GM21786 (cell line): ENCODE results near the gene AP2A1.

Experiments
- ATAC-seq: cut with Tn5 transposase; IDR thresholded peaks from one replicate; pipeline ENCODE4 v1.9.1; 2021; ENCODE audit not compliant: unreplicated experiment

AP2A1 gene

GRCh38 chr19:49766007-49766929 lies 533 bp upstream of the AP2A1 start:
- peak; percentile 91 for ATAC-seq

GRCh38 chr19:49767381-49767780 lies 580 bp downstream of the AP2A1 start:
- no peak for ATAC-seq

GRCh38 chr19:49767967-49768581 lies 1.3 kb downstream of the AP2A1 start:
- ATAC-seq = no peak

GRCh38 chr19:49770529-49770928 lies 3.7 kb downstream of the AP2A1 start:
- no peak for ATAC-seq

GRCh38 chr19:49771674-49772139 lies 4.9 kb downstream of the AP2A1 start:
- no peak for ATAC-seq

- ATAC-seq = no peak
These were observed 6.1 kb downstream of the AP2A1 start for GRCh38 chr19:49772850-49773432.

GRCh38 chr19:49773663-49774350 lies 7.0 kb downstream of the AP2A1 start:
- ATAC-seq = no peak

- no peak for ATAC-seq
These were observed 8.2 kb downstream of the AP2A1 start for GRCh38 chr19:49774969-49775368.

GRCh38 chr19:49775742-49776370 lies 9.1 kb downstream of the AP2A1 start:
- no peak for ATAC-seq

GRCh38 chr19:49776371-49776764 lies 9.6 kb downstream of the AP2A1 start:
- no peak for ATAC-seq

GRCh38 chr19:49779731-49780555 lies 13.1 kb downstream of the AP2A1 start:
- ATAC-seq = no peak

GRCh38 chr19:49780861-49781260 lies 14.1 kb downstream of the AP2A1 start:
- ATAC-seq = no peak

- ATAC-seq = no peak
These were observed 14.6 kb downstream of the AP2A1 start for GRCh38 chr19:49781394-49781793.

GRCh38 chr19:49782515-49782914 lies 15.7 kb downstream of the AP2A1 start:
- ATAC-seq = no peak

- ATAC-seq = no peak
These were observed 19.6 kb downstream of the AP2A1 start for GRCh38 chr19:49786376-49786820.

- ATAC-seq = no peak
These were observed 20.9 kb downstream of the AP2A1 start for GRCh38 chr19:49787746-49788145.

- ATAC-seq = no peak
These were observed 22.1 kb downstream of the AP2A1 start for GRCh38 chr19:49788857-49789256.

GRCh38 chr19:49790866-49791265 lies 24.1 kb downstream of the AP2A1 start:
- ATAC-seq = no peak

- no peak for ATAC-seq
These were observed 25.1 kb downstream of the AP2A1 start for GRCh38 chr19:49791776-49792445.
